CD8-positive, alpha-beta memory T cell (primary cell): Measurements from ENCODE around the gene FCGR3A. TPM values are rescaled to one million over a fixed set of nuclear protein-coding genes. Genes with fewer than 3 reads are reported as not detected.
"Not testable (repeated sequence)": the region's sequence is repeated elsewhere in the genome, so short reads cannot be mapped to it uniquely, and the experiment has no call there.

Experiments used
- CTCF ChIA-PET: fragments of 350-600 bp; sonication (Branson Sonifier 250); formaldehyde crosslinking; loops from one replicate; lab custom pipeline; 2021; ENCODE audit warnings: antibody characterized with exemption; lab: Charles Lee
- POLR2A ChIA-PET: fragments of 350-600 bp; sonication (Branson Sonifier 250); formaldehyde crosslinking; loops from one replicate; lab custom pipeline; 2021; ENCODE audit warnings: antibody characterized with exemption; lab: Charles Lee
- DNase-seq, 5 donors: peaks; one replicate each; pipeline versions ENCODE4 v3.0.0 to v3.0.0-alpha.2; 2020 to 2022; ENCODE audit warnings: mixed read lengths in 1 of 5
- H3K27ac ChIP-seq: one replicate; pipeline ENCODE4 v1.7.0; 2013; ENCODE audit warnings: low read depth, mild to moderate bottlenecking, low read length, moderate library complexity
- H3K27me3 ChIP-seq: 2 replicates; pipeline ENCODE4 v1.7.0; 2013; ENCODE audit warnings: low read length, mild to moderate bottlenecking; ENCODE audit not compliant: insufficient read depth, poor library complexity, severe bottlenecking
- H3K36me3 ChIP-seq: 2 replicates; pipeline ENCODE4 v1.7.0; 2013; ENCODE audit warnings: mild to moderate bottlenecking, low read length, moderate library complexity; ENCODE audit not compliant: insufficient read depth
- H3K4me1 ChIP-seq: 2 replicates; pipeline ENCODE4 v1.7.0; 2013; ENCODE audit warnings: mild to moderate bottlenecking, low read length, moderate library complexity; ENCODE audit not compliant: insufficient read depth
- H3K4me3 ChIP-seq: 2 replicates; pipeline ENCODE4 v1.7.0; 2013; ENCODE audit warnings: mild to moderate bottlenecking, low read length
- H3K9me3 ChIP-seq: 2 replicates; pipeline ENCODE4 v1.7.0; 2013; ENCODE audit warnings: mild to moderate bottlenecking, low read length
- H3K27ac Mint-ChIP-seq, 8 donors: one replicate each; pipeline ENCODE4 v1.8.0; 2020 to 2021; ENCODE audit warnings: mixed read lengths in 8 of 8, mild to moderate bottlenecking in 6 of 8, inconsistent platforms in 3 of 8, moderate library complexity in 3 of 8
- H3K27me3 Mint-ChIP-seq, 2 donors: one replicate each; pipeline ENCODE4 v1.8.0; 2020 to 2021; ENCODE audit warnings: mixed read lengths in 2 of 2, mild to moderate bottlenecking in 1 of 2, moderate library complexity in 1 of 2
- H3K36me3 Mint-ChIP-seq, 3 donors: one replicate each; pipeline ENCODE4 v1.8.0; 2020 to 2021; ENCODE audit warnings: mixed read lengths in 3 of 3, inconsistent platforms in 1 of 3, mild to moderate bottlenecking in 1 of 3
- H3K4me1 Mint-ChIP-seq, 3 donors: one replicate each; pipeline ENCODE4 v1.8.0; 2020 to 2021; ENCODE audit warnings: mixed read lengths in 3 of 3, inconsistent platforms in 1 of 3, mild to moderate bottlenecking in 1 of 3
- H3K4me3 Mint-ChIP-seq, 7 donors: one replicate each; pipeline ENCODE4 v1.8.0; 2020 to 2021; ENCODE audit warnings: mixed read lengths in 7 of 7, mild to moderate bottlenecking in 6 of 7, moderate library complexity in 4 of 7, inconsistent platforms in 2 of 7
- H3K9me3 Mint-ChIP-seq, 5 donors: one replicate each; pipeline ENCODE4 v1.8.0; 2020 to 2022; ENCODE audit warnings: mixed read lengths in 5 of 5, mild to moderate bottlenecking in 3 of 5, moderate library complexity in 2 of 5, inconsistent platforms in 1 of 5
- polyA plus RNA-seq: library from polyadenylated mRNA; unstranded; fragments of 300-500 nt; fragmentation: Illumina TruSeq; gene quantifications from one replicate; pipeline ENCODE4 v1.2.3, GENCODE V29; 2021
- total RNA-seq, 2 experiments: library from RNA; stranded (reverse); gene quantifications; one replicate each; pipeline ENCODE4 v1.2.3, GENCODE V29; 2021

FCGR3A gene
- total and polyA plus RNA-seq, 3 experiments from 2014 or later = 0.58 to 44.6 (median 1.1) TPM

DNA sequence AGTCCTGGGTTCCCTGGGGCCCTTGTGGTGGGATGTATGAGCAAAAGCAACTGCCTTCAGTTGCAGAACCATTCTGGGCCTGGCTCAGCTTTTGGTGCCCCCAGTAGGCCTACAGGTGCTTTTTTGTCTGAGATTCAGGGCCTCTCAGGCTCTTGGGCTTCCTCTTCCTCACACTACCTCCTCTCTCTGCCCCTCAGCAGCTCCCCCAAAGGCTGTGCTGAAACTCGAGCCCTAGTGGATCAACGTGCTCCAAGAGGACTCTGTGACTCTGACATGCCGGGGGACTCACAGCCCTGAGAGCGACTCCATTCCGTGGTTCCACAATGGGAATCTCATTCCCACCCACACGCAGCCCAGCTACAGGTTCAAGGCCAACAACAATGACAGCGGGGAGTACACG lies 39.7 kb upstream of the FCGR3A start:
- H3K27ac Mint-ChIP-seq, H3K4me1 ChIP-seq, H3K27me3 ChIP-seq, H3K4me1 Mint-ChIP-seq, DNase-seq, CTCF ChIA-PET, H3K36me3 ChIP-seq, H3K36me3 Mint-ChIP-seq, H3K4me3 ChIP-seq, POLR2A ChIA-PET, H3K4me3 Mint-ChIP-seq, H3K27me3 Mint-ChIP-seq, H3K9me3 Mint-ChIP-seq, H3K27ac ChIP-seq, H3K9me3 ChIP-seq: not testable (repeated sequence)

GRCh38 chr1:161588596-161588995 lies 39.0 kb upstream of the FCGR3A start:
- not testable (repeated sequence) for H3K36me3 Mint-ChIP-seq

DNA sequence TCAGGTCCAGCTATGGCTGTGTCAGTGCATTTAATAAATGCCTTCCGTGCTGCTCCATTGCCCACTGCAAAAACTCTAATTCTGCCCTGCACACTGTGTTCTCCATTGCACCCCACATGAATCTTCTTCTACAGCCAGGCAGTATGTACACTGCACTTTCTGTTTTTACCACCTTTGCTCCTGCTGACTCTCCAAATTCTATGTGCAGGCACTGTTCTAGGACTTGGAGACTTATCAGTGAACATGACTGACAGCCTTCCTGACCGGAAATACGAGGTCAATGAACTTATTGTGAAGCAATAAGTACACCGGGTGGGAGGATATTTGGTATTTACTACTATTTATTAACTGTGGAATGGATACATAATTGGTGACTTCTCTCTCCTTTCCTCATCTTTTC lies 33.3 kb upstream of the FCGR3A start:
- H3K9me3 ChIP-seq, H3K9me3 Mint-ChIP-seq, H3K36me3 ChIP-seq, H3K4me3 ChIP-seq, H3K27ac Mint-ChIP-seq, H3K4me1 ChIP-seq, DNase-seq, CTCF ChIA-PET, H3K27ac ChIP-seq, H3K36me3 Mint-ChIP-seq, H3K27me3 Mint-ChIP-seq, POLR2A ChIA-PET, H3K4me3 Mint-ChIP-seq, H3K4me1 Mint-ChIP-seq, H3K27me3 ChIP-seq: not testable (repeated sequence)

More at GRCh38 chr1:161588596-161588995, 39.0 kb upstream of the FCGR3A start:
- H3K27ac Mint-ChIP-seq, H3K9me3 ChIP-seq, H3K36me3 ChIP-seq, H3K27ac ChIP-seq, CTCF ChIA-PET, H3K4me1 Mint-ChIP-seq, DNase-seq, POLR2A ChIA-PET, H3K27me3 ChIP-seq, H3K4me3 ChIP-seq, H3K9me3 Mint-ChIP-seq, H3K4me1 ChIP-seq, H3K4me3 Mint-ChIP-seq, H3K27me3 Mint-ChIP-seq: not testable (repeated sequence)

DNA sequence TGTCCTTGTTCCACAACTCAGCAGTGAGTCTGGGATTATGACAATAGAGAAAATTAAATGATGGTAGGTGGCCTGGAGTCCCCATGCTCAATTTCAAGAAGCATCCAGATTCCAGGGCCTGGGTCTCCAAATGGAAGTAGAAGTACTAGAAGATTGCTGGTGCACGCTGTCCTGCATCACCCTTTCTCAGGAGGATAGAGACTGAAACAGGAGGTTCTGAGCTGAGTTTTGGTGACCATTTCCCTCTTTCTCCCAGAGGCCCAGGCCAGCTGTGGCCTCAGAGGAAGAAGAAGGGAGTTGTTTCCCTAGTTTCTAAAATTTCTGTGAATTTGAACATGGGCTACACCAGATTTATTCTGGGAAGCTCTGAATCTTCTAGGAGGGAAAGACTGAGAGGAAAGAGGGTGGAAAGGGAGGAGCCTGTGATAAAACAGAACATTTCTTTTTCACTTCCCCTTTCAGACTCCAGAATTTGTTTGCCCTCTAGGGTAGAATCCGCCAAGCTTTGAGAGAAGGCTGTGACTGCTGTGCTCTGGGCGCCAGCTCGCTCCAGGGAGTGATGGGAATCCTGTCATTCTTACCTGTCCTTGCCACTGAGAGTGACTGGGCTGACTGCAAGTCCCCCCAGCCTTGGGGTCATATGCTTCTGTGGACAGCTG lies 31.4 kb upstream of the FCGR3A start:
- H3K4me1 ChIP-seq, H3K9me3 ChIP-seq, CTCF ChIA-PET, H3K9me3 Mint-ChIP-seq, H3K27me3 ChIP-seq, H3K36me3 Mint-ChIP-seq, POLR2A ChIA-PET, H3K4me3 ChIP-seq, H3K27me3 Mint-ChIP-seq, H3K4me3 Mint-ChIP-seq, H3K27ac ChIP-seq, H3K4me1 Mint-ChIP-seq, H3K27ac Mint-ChIP-seq, DNase-seq, H3K36me3 ChIP-seq: not testable (repeated sequence)

GRCh38 chr1:161579856-161580507 lies 30.4 kb upstream of the FCGR3A start:
- H3K27me3 ChIP-seq, H3K4me3 ChIP-seq, H3K4me3 Mint-ChIP-seq, H3K27me3 Mint-ChIP-seq, H3K4me1 ChIP-seq, H3K4me1 Mint-ChIP-seq, POLR2A ChIA-PET, H3K27ac Mint-ChIP-seq, H3K9me3 Mint-ChIP-seq, H3K9me3 ChIP-seq, H3K36me3 ChIP-seq, CTCF ChIA-PET, DNase-seq, H3K27ac ChIP-seq, H3K36me3 Mint-ChIP-seq: not testable (repeated sequence)

GRCh38 chr1:161576676-161577075 lies 27.1 kb upstream of the FCGR3A start:
- H3K36me3 Mint-ChIP-seq, POLR2A ChIA-PET, CTCF ChIA-PET, H3K4me1 Mint-ChIP-seq, DNase-seq, H3K27me3 ChIP-seq, H3K4me3 Mint-ChIP-seq, H3K27me3 Mint-ChIP-seq, H3K27ac Mint-ChIP-seq, H3K9me3 ChIP-seq, H3K9me3 Mint-ChIP-seq, H3K36me3 ChIP-seq, H3K4me3 ChIP-seq, H3K27ac ChIP-seq, H3K4me1 ChIP-seq: not testable (repeated sequence)

DNA sequence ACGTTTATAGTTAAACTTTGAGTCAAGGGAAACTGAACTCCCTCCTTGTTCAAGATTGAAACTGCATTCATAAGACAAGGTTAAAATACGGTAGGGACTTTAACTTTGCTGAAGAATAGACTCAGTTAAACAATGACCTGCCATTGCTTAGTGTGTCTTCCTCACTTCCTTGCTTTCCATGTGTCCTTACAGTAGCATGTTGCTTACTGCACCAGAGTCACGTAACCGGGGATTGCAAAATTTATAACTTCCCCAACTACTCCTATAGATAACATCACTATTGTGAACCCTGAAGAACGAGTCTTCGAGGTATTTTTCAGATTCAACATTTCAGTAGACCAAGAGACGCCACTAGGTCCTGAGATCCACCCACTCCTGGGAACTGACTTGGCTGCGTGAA lies 22.1 kb upstream of the FCGR3A start:
- DNase-seq, CTCF ChIA-PET, H3K36me3 ChIP-seq, H3K9me3 Mint-ChIP-seq, H3K4me1 ChIP-seq, H3K4me3 Mint-ChIP-seq, H3K27me3 Mint-ChIP-seq, H3K9me3 ChIP-seq, H3K27ac Mint-ChIP-seq, H3K27me3 ChIP-seq, POLR2A ChIA-PET, H3K36me3 Mint-ChIP-seq, H3K4me3 ChIP-seq, H3K27ac ChIP-seq, H3K4me1 Mint-ChIP-seq: not testable (repeated sequence)

- H3K9me3 ChIP-seq, H3K4me1 ChIP-seq, POLR2A ChIA-PET, H3K4me1 Mint-ChIP-seq, H3K27me3 ChIP-seq, H3K9me3 Mint-ChIP-seq, H3K4me3 ChIP-seq, CTCF ChIA-PET, H3K27ac ChIP-seq, H3K36me3 Mint-ChIP-seq, H3K4me3 Mint-ChIP-seq, H3K36me3 ChIP-seq, DNase-seq, H3K27me3 Mint-ChIP-seq: not testable (repeated sequence)
- peak overlapping the region in 1 of 8 donors; percentile 47 for H3K27ac Mint-ChIP-seq
These were observed 17.0 kb upstream of the FCGR3A start for GRCh38 chr1:161566602-161566960.

GRCh38 chr1:161563522-161563921 lies 13.9 kb upstream of the FCGR3A start:
- CTCF ChIA-PET = not testable (repeated sequence)

More at GRCh38 chr1:161563522-161563921, 13.9 kb upstream of the FCGR3A start:
- H3K4me3 ChIP-seq, H3K36me3 ChIP-seq, H3K27me3 Mint-ChIP-seq, H3K27me3 ChIP-seq, H3K9me3 ChIP-seq, H3K4me3 Mint-ChIP-seq, H3K4me1 ChIP-seq, H3K27ac Mint-ChIP-seq, H3K27ac ChIP-seq, H3K9me3 Mint-ChIP-seq, DNase-seq, H3K36me3 Mint-ChIP-seq, POLR2A ChIA-PET: not testable (repeated sequence)
- H3K4me1 Mint-ChIP-seq = peaks cover 13 to 17% (median 15%) of the 10 kb centered on the region in 3 donors
